Caki2 (cell line): ENCODE measurements around the gene GIMAP6. TPM values are rescaled to one million over a fixed set of nuclear protein-coding genes. Genes with fewer than 3 reads are reported as not detected.
"Not testable (repeated sequence)": the region's sequence is repeated elsewhere in the genome, so short reads cannot be mapped to it uniquely, and the experiment has no call there.

Source experiments
- DNase-seq: peaks from one replicate; pipeline ENCODE4 v3.0.0-alpha.2; 2015; ENCODE audit warnings: low read depth
- in situ Hi-C: cut with HindIII; loops from 2 replicates; pipeline ENCODE4 v1.10.0; 2016; ENCODE audit warnings: low sequenced_read_pairs, low pct_unique_long_range_greater_than_20kb, mixed read lengths
- total RNA-seq: library from RNA; depleted of rRNA; stranded (reverse); fragments of >200 nt; shearing (Covaris generic); gene quantifications from 2 replicates; pipeline ENCODE4 v1.2.3, GENCODE V29; 2014; ENCODE audit warnings: low replicate concordance

Gene GIMAP6
- total RNA-seq, 1 experiment from 2014 or later, result not detected

- DNase-seq, result no peak
- in situ Hi-C loops, result no loop called here
Measured at GRCh38 chr7:150654692-150655091, 22.5 kb upstream of the GIMAP6 start.

DNA sequence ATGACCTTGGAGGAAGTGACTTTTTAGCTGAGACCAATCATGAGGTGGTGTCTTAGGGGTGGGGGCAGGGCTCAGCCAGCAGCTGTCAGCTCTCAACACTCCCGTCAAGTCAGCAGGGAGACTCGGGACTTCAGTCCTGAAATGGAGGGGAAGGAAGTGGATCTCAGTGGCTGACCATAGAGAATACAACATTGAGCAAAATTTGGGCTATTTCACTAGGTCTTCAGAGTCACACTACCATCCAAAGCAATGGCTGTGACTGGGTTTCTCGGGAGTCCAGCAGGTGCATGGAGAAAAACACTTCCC, 16.8 kb upstream of the GIMAP6 start:
- in situ Hi-C loops, result no loop called here
- no peak for DNase-seq

GRCh38 chr7:150648353-150649079, 16.3 kb upstream of the GIMAP6 start:
- no peak for DNase-seq
- in situ Hi-C loops, result no loop called here

GRCh38 chr7:150645259-150646020, 13.3 kb upstream of the GIMAP6 start:
- no peak for DNase-seq
- in situ Hi-C loops, result no loop called here

GRCh38 chr7:150642926-150643325, 10.7 kb upstream of the GIMAP6 start:
- in situ Hi-C loops, result no loop called here
- DNase-seq, result no peak

- in situ Hi-C loops, result no loop called here
- no peak for DNase-seq
Measured at GRCh38 chr7:150641854-150642253, 9.7 kb upstream of the GIMAP6 start.

GRCh38 chr7:150633926-150634325, 1.7 kb upstream of the GIMAP6 start:
- in situ Hi-C loops, result no loop called here
- DNase-seq, result no peak

DNA sequence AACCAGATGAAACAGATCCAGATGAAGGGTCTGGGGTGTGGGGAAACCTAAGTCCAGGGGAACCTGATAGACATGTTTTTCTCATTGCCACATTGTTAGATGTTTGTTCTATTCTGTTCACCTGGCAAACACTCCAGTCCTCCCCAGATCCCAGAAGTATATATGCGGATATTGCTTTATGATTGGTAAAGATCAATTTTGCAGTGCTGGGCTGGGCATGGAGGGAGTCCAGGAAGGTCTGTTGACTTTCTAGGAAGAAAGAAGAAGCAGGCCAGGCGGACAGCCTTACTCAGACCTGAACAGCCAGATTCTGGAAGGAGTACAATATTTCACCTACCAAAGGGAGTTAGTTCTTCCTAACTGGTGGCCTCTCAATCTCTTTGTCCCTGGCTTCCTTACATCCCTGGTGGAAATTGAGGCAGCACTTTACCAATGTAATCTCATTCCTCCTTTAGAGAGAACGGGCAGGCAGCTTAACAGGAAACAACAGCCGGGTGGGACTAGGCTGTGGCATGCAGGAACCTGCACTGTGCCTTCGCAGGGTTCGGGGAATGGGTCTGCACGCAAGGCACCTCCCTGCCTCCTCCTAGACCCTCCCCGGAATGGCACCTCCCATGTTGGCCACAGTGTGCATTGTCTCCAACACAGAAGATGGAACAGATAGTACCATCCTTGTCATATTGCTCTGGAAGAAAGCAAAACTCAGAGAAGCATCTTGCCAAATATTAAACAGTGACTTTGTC, 930 bp downstream of the GIMAP6 start:
- in situ Hi-C loops, result no loop called here
- no peak for DNase-seq

DNA sequence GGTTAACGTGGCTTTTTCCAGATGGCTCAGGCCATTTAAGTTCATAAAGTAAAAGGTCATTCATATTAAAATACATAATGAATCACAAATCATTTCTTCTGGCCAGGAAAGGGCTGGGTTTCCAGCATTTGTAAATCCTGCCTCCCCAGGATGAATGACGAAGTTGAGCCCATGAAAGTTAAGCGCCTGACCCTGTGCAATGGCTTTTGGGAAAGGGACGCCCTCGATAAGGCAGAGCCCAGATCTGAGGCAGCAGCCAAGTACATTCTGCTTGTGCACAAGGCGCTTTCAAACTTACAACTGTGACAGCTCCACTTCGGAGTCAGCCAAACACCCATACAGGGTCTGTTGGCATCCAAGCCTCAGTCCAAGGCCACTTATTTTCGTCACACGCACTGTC, 2.8 kb downstream of the GIMAP6 start:
- in situ Hi-C loops, result no loop called here
- no peak for DNase-seq

DNA sequence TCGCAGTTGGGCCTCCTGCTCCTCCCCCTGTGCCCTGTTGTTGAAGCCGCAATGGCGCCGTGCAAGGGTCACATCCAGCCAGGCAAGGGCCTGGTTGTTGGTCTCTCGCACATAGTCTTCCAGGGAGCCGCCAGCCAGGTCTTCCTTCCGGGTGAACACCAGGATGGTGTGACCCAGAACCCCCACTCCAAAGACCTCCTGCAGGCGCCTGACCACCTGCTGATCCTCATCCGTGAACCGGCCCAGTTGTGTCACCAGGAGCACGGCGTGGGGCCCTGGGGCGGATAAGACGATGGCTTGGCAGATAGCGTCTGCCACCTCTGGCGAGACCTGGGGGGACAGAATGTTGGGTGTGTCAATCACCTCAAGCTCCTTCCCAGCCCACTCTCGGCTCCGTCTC, 4.2 kb downstream of the GIMAP6 start:
- no peak for DNase-seq
- in situ Hi-C loops, result no loop called here

DNA sequence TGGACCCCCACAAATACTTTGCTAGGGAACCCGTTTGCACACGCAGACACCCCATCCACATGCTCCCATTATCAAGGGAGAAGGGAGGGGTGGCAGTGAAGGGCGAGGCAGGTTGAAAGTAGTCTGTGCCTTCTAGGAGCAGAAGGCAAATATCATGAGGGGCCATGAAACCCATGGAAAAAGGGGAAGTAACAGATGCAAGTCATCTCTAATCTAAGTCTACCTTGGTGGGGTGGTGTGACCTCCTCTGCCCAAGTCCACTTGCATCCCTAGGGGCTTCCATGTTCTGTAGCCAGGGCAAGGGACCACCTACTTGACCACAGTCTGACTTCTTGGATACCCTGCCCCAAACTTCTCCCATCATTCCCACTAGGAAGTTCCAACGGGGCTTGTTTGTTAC, 5.5 kb downstream of the GIMAP6 start:
- in situ Hi-C loops, result no loop called here
- DNase-seq, result no peak

- no peak for DNase-seq
- in situ Hi-C loops, result no loop called here
Measured at GRCh38 chr7:150621376-150621775, 10.8 kb downstream of the GIMAP6 start.

- in situ Hi-C loops, result no loop called here
- no peak for DNase-seq
Measured at GRCh38 chr7:150620617-150621371, 11.4 kb downstream of the GIMAP6 start.

- no peak for DNase-seq
- in situ Hi-C loops, result no loop called here
Measured at GRCh38 chr7:150620061-150620460, 12.1 kb downstream of the GIMAP6 start.

DNA sequence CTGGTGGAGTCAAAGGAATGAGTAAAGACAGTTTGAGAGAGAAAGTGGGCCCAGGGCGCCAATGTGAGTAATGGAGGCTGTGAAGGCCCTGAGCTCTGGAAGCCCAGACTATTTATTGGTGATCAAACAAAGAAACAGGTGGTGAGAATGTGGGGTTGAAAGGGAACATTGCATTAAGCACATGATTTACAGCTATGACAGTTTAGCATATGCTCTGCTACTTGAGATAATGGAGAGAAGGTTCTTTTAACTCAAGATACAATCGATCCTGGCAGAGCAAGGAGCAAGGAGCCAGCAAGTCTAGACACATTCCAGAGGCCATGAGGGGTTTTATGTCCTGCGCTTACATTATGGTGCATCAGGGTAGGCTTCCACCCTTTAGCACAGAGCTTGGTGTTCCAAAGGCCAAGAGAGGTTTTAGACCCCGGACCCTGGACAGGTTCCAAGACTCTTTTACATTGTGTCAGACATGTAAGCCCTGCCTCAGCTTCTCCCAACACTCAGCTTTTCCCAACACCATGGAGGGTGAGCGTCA, 16.9 kb downstream of the GIMAP6 start:
- in situ Hi-C loops, DNase-seq: not testable (repeated sequence)

DNA sequence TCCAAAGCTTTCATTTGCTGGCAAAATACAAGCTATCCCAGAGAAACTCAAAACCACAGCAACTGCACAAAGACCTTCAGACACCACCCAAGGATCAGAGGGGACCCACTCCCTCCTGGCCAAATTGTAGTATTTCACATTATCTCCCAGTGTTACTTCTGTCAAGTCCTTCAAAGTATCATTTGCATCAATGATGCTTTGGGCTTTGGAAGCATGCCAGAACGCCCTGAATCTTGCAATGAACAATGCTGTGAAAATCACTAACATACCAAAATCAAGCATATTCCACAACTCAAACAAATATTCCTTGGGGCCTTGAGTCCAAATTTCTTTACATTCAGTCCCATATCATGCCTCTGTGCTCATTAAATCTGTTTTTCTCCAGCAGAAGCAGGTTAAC, 17.8 kb downstream of the GIMAP6 start:
- in situ Hi-C loops, DNase-seq: not testable (repeated sequence)

- DNase-seq, result no peak
- in situ Hi-C loops, result no loop called here
Measured at GRCh38 chr7:150613880-150614279, 18.3 kb downstream of the GIMAP6 start.

GRCh38 chr7:150612925-150613324, 19.3 kb downstream of the GIMAP6 start:
- no peak for DNase-seq
- in situ Hi-C loops, result no loop called here
